Caco-2 (cell line): ENCODE measurements around the gene GSTT2B. TPM values are rescaled to one million over a fixed set of nuclear protein-coding genes. Genes with fewer than 3 reads are reported as not detected.

ENCODE experiments used
- BruUV-seq: library from RNA; stranded (reverse); fragments of 400-500 nt; replicated peaks from 2 replicates; lab custom pipeline; 2021; lab: Mats Ljungman, UMichigan
- CTCF ChIA-PET: fragments of 300-600 bp; sonication (Branson Sonifier 250); formaldehyde crosslinking; loops from one replicate; lab custom pipeline; 2022; ENCODE audit warnings: antibody characterized with exemption; lab: Charles Lee
- POLR2A ChIA-PET: fragments of 300-600 bp; sonication (Branson Sonifier 250); formaldehyde crosslinking; loops from one replicate; lab custom pipeline; 2022; ENCODE audit warnings: antibody characterized with exemption; lab: Charles Lee
- DNase-seq, 2 experiments: peaks; one replicate each; pipeline versions ENCODE4 v3.0.0 to v3.0.0-alpha.2; 2020 to 2022
- H3K27me3 ChIP-seq: replicated peaks from 2 replicates; pipeline ENCODE4 v1.6.0; 2011; ENCODE audit warnings: low read length; ENCODE audit not compliant: control insufficient read depth, insufficient read depth
- H3K36me3 ChIP-seq: 2 replicates; pipeline ENCODE4 v1.5.1; 2011; ENCODE audit warnings: low read length; ENCODE audit not compliant: control insufficient read depth, insufficient read depth
- H3K4me1 ChIP-seq: fragments of 250-450 bp; sonication (Bioruptor Pico); 2 replicates; pipeline ENCODE4 v1.5.1; 2020; ENCODE audit warnings: mild to moderate bottlenecking
- H3K4me3 ChIP-seq: 2 replicates; pipeline ENCODE4 v1.5.1; 2011; ENCODE audit warnings: low read depth, mild to moderate bottlenecking, control low read depth, low read length
- H3K9me3 ChIP-seq: fragments of 250-450 bp; sonication (Bioruptor Pico); 2 replicates; pipeline ENCODE4 v1.5.1; 2020; ENCODE audit warnings: mild to moderate bottlenecking, moderate library complexity
- H3K27ac Mint-ChIP-seq: one replicate; pipeline ENCODE4 v1.8.0; 2022; ENCODE audit warnings: mixed read lengths; ENCODE audit not compliant: unreplicated experiment
- H3K27me3 Mint-ChIP-seq: one replicate; pipeline ENCODE4 v1.8.0; 2022; ENCODE audit warnings: mixed read lengths; ENCODE audit not compliant: insufficient read depth, unreplicated experiment
- H3K36me3 Mint-ChIP-seq: one replicate; pipeline ENCODE4 v1.8.0; 2022; ENCODE audit warnings: mild to moderate bottlenecking, mixed read lengths; ENCODE audit not compliant: insufficient read depth, unreplicated experiment
- H3K4me1 Mint-ChIP-seq: one replicate; pipeline ENCODE4 v1.8.0; 2022; ENCODE audit warnings: low read depth, mixed read lengths; ENCODE audit not compliant: unreplicated experiment
- H3K4me3 Mint-ChIP-seq: one replicate; pipeline ENCODE4 v1.8.0; 2022; ENCODE audit warnings: mild to moderate bottlenecking, moderate library complexity, mixed read lengths; ENCODE audit not compliant: unreplicated experiment
- H3K9me3 Mint-ChIP-seq: one replicate; pipeline ENCODE4 v1.8.0; 2022; ENCODE audit warnings: mixed read lengths; ENCODE audit not compliant: unreplicated experiment
- CTCF ChIP-seq, 2 experiments: fragments of 200-600 bp in 1 of 2; IDR thresholded peaks; 1 replicate in 1 of 2; 2 replicates in 1 of 2; pipeline versions ENCODE4 v1.5.1 to v1.8.0; 2011 to 2022; ENCODE audit warnings: antibody characterized with exemption in 1 of 2, control low read depth in 1 of 2, inconsistent platforms in 1 of 2, low read depth in 1 of 2, low read length in 1 of 2, mild to moderate bottlenecking in 1 of 2, moderate library complexity in 1 of 2; ENCODE audit not compliant: insufficient read depth in 1 of 2, severe bottlenecking in 1 of 2, unreplicated experiment in 1 of 2
- intact Hi-C: fragments of 100-400 bp; cut with micrococcal nuclease; formaldehyde crosslinking; loops from one replicate; pipeline ENCODE4 v1.10.0; 2022; ENCODE audit not compliant: unreplicated experiment
- total RNA-seq: library from RNA; stranded (reverse); gene quantifications from 2 replicates; pipeline ENCODE4 v1.2.3, GENCODE V29; 2022

Gene GSTT2B
- total RNA-seq, 1 experiment from 2014 or later: 9.6 TPM

GRCh38 chr22:24008381-24009226 lies 47.6 kb upstream of the GSTT2B start:
- POLR2A ChIA-PET: no interaction called here
- CTCF ChIA-PET: no interaction called here
- no peak for DNase-seq
- H3K9me3 ChIP-seq: peaks cover 11% of the 10 kb centered on the region; the same call in 1 of the 2 replicates
- Mint-ChIP-seq H3K27me3 (no peaks in the 10 kb centered on the region), H3K36me3 (peaks cover 15% of the 10 kb centered on the region), H3K4me3 (peak overlapping the region; percentile 28), H3K27ac (peak overlapping the region; percentile 65), H3K9me3 (peaks cover 12% of the 10 kb centered on the region), H3K4me1 (peaks cover 25% of the 10 kb centered on the region)
- H3K36me3 ChIP-seq: no peaks in the 10 kb centered on the region
- no TSS peak for BruUV-seq
- TF ChIP-seq CTCF (IDR thresholded peaks at IDR 0.05; ENCODE audit: insufficient read depth in 1 of 2, low read depth in 1 of 2, low read length in 1 of 2, severe bottlenecking in 1 of 2, unreplicated experiment in 1 of 2): no peak
- peaks cover 26% of the 10 kb centered on the region for H3K4me1 ChIP-seq
- H3K4me3 ChIP-seq: no peak overlapping the region
- H3K27me3 ChIP-seq: no peaks in the 10 kb centered on the region
- intact Hi-C loops: no loop called here

DNA sequence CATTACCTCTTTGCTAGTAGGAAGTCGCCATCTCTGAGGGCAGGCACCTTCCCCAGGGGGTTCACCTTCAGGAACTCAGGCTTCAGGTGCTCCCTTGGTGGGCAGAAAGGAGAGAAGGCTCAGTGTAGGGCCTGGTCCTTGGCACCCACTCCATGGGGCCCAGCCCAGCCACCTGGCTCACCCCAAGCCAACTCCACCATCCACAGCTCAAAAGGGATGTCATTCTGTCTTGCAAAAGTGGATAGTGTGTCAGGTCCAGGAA lies 47.0 kb upstream of the GSTT2B start:
- POLR2A ChIA-PET: no interaction called here
- Histone ChIP-seq H3K4me3 (no peak overlapping the region), H3K36me3 (no peaks in the 10 kb centered on the region), H3K9me3 (peaks cover 11% of the 10 kb centered on the region; the same call in 1 of the 2 replicates), H3K4me1 (peaks cover 26% of the 10 kb centered on the region), H3K27me3 (no peaks in the 10 kb centered on the region)
- Mint-ChIP-seq H3K36me3 (peaks cover 15% of the 10 kb centered on the region), H3K27me3 (no peaks in the 10 kb centered on the region), H3K27ac (peak overlapping the region; percentile 65), H3K9me3 (peaks cover 12% of the 10 kb centered on the region), H3K4me1 (peaks cover 20% of the 10 kb centered on the region), H3K4me3 (no peak overlapping the region)
- no peak for DNase-seq
- no peak for TF ChIP-seq CTCF (IDR thresholded peaks at IDR 0.05; ENCODE audit: insufficient read depth in 1 of 2, low read depth in 1 of 2, low read length in 1 of 2, severe bottlenecking in 1 of 2, unreplicated experiment in 1 of 2)
- intact Hi-C loops: no loop called here
- TSS peak; percentile 85 for BruUV-seq
- CTCF ChIA-PET: no interaction called here

- no peak for TF ChIP-seq CTCF (IDR thresholded peaks at IDR 0.05; ENCODE audit: insufficient read depth in 1 of 2, low read depth in 1 of 2, low read length in 1 of 2, severe bottlenecking in 1 of 2, unreplicated experiment in 1 of 2)
- H3K27me3 Mint-ChIP-seq: no peaks in the 10 kb centered on the region
- Histone ChIP-seq H3K4me3 (no peak overlapping the region), H3K36me3 (no peaks in the 10 kb centered on the region), H3K4me1 (peaks cover 26% of the 10 kb centered on the region), H3K9me3 (peaks cover 11% of the 10 kb centered on the region; the same call in 1 of the 2 replicates), H3K27me3 (no peaks in the 10 kb centered on the region)
- no TSS peak for BruUV-seq
- no peak for DNase-seq
- H3K36me3 Mint-ChIP-seq: peaks cover 15% of the 10 kb centered on the region
- no peak overlapping the region for H3K4me3 Mint-ChIP-seq
- H3K9me3 Mint-ChIP-seq: peaks cover 12% of the 10 kb centered on the region
- intact Hi-C loops: no loop called here
- POLR2A ChIA-PET: no interaction called here
- peaks cover 20% of the 10 kb centered on the region for H3K4me1 Mint-ChIP-seq
- H3K27ac Mint-ChIP-seq: peak overlapping the region; percentile 65
- CTCF ChIA-PET: no interaction called here
Measured at GRCh38 chr22:24007253-24008021, 46.4 kb upstream of the GSTT2B start.
